GM23338 (cell line): ENCODE measurements around the gene MDM4. TPM values are rescaled to one million over a fixed set of nuclear protein-coding genes. Genes with fewer than 3 reads are reported as not detected.

Source experiments
- ATAC-seq: fragments of 200-7000 bp; cut with Tn5 transposase; 3 replicates; pipeline ENCODE4 v1.9.1; 2020
- DNase-seq: peaks from one replicate; pipeline ENCODE4 v3.0.0-alpha.2; 2015; ENCODE audit warnings: low spot score
- H2AFZ ChIP-seq: fragments of 200-600 bp; sonication (generic); 2 replicates; pipeline ENCODE4 v1.8.0; 2016; ENCODE audit warnings: antibody characterized with exemption, mild to moderate bottlenecking, moderate library complexity
- H3F3A ChIP-seq: fragments of 200-600 bp; sonication (generic); replicated peaks from 2 replicates; pipeline ENCODE4 v1.8.0; 2017; ENCODE audit warnings: antibody characterized with exemption, mixed run types, low read depth
- H3K27ac ChIP-seq: fragments of 200-600 bp; sonication (generic); 2 replicates; pipeline ENCODE4 v1.6.1; 2016; ENCODE audit warnings: low read depth
- H3K27me3 ChIP-seq: fragments of 200-600 bp; sonication (generic); 2 replicates; pipeline ENCODE4 v1.8.0; 2016; ENCODE audit warnings: mild to moderate bottlenecking, mixed run types, moderate library complexity; ENCODE audit not compliant: insufficient read depth
- H3K36me3 ChIP-seq: fragments of 200-600 bp; sonication (generic); 2 replicates; pipeline ENCODE4 v1.8.0; 2016; ENCODE audit warnings: mild to moderate bottlenecking; ENCODE audit not compliant: insufficient read depth
- H3K4me1 ChIP-seq: fragments of 200-600 bp; sonication (generic); 2 replicates; pipeline ENCODE4 v1.8.0; 2016; ENCODE audit warnings: mild to moderate bottlenecking, moderate library complexity; ENCODE audit not compliant: insufficient read depth
- H3K4me2 ChIP-seq: fragments of 200-600 bp; sonication (generic); 2 replicates; pipeline ENCODE4 v1.7.1; 2017; ENCODE audit warnings: mixed run types
- H3K4me3 ChIP-seq: fragments of 200-600 bp; sonication (generic); 2 replicates; pipeline ENCODE4 v1.6.1; 2016; ENCODE audit warnings: mixed run types
- H3K79me2 ChIP-seq: fragments of 200-600 bp; sonication (generic); replicated peaks from 2 replicates; pipeline ENCODE4 v1.8.0; 2017; ENCODE audit warnings: mild to moderate bottlenecking; ENCODE audit not compliant: insufficient read depth
- H3K9me2 ChIP-seq: fragments of 200-600 bp; sonication (generic); 2 replicates; pipeline ENCODE4 v1.8.0; 2017; ENCODE audit not compliant: insufficient read depth
- H4K20me1 ChIP-seq: fragments of 200-600 bp; sonication (generic); replicated peaks from 2 replicates; pipeline ENCODE4 v1.8.0; 2017; ENCODE audit warnings: mild to moderate bottlenecking; ENCODE audit not compliant: insufficient read depth
- H3K27ac Mint-ChIP-seq: 2 replicates; pipeline ENCODE4 v1.8.0; 2020; ENCODE audit warnings: inconsistent platforms, mild to moderate bottlenecking, moderate library complexity, mixed read lengths
- H3K27me3 Mint-ChIP-seq: 3 replicates; pipeline ENCODE4 v1.8.0; 2022; ENCODE audit warnings: low read depth, mild to moderate bottlenecking, moderate library complexity, mixed read lengths, inconsistent platforms; ENCODE audit not compliant: insufficient read depth, poor library complexity
- H3K36me3 Mint-ChIP-seq: 3 replicates; pipeline ENCODE4 v1.8.0; 2021; ENCODE audit warnings: low read depth, mild to moderate bottlenecking, inconsistent platforms, moderate library complexity, mixed read lengths
- H3K4me1 Mint-ChIP-seq: 3 replicates; pipeline ENCODE4 v1.8.0; 2020; ENCODE audit warnings: mild to moderate bottlenecking, inconsistent platforms, mixed read lengths
- H3K4me3 Mint-ChIP-seq: 3 replicates; pipeline ENCODE4 v1.8.0; 2021; ENCODE audit warnings: moderate library complexity, mild to moderate bottlenecking, inconsistent platforms, mixed read lengths
- H3K9me3 Mint-ChIP-seq: 3 replicates; pipeline ENCODE4 v1.8.0; 2020; ENCODE audit warnings: moderate library complexity, mild to moderate bottlenecking, inconsistent platforms, mixed read lengths
- CREB1 ChIP-seq: fragments of 250-450 bp; sonication (Bioruptor Pico); IDR thresholded peaks from 2 replicates; pipeline ENCODE4 v1.5.0; 2020; ENCODE audit warnings: low read depth, mild to moderate bottlenecking, moderate library complexity
- EZH2 ChIP-seq: fragments of 200-600 bp; sonication (generic); IDR thresholded peaks from one replicate; pipeline ENCODE4 v1.8.0; 2017; ENCODE audit warnings: antibody characterized with exemption, mild to moderate bottlenecking, low read depth; ENCODE audit not compliant: unreplicated experiment
- EZH2phosphoT487 ChIP-seq: fragments of 200-600 bp; sonication (generic); IDR thresholded peaks from one replicate; pipeline ENCODE4 v1.8.1; 2018; ENCODE audit warnings: antibody characterized with exemption; ENCODE audit not compliant: unreplicated experiment
- NANOG ChIP-seq: IDR thresholded peaks from 2 replicates; pipeline ENCODE4 v1.6.1; 2016; ENCODE audit warnings: antibody characterized with exemption, borderline replicate concordance
- POLR2AphosphoS5 ChIP-seq: IDR thresholded peaks from 2 replicates; pipeline ENCODE4 v1.6.1; 2016; ENCODE audit warnings: antibody characterized with exemption, low read depth
- ZNF331 ChIP-seq: fragments of 250-450 bp; sonication (Bioruptor Pico); IDR thresholded peaks from 2 replicates; pipeline ENCODE4 v1.5.0; 2020; ENCODE audit warnings: low read depth, mild to moderate bottlenecking, moderate library complexity
- polyA plus RNA-seq: library from polyadenylated mRNA; unstranded; fragments of >200 nt; fragmentation: Nextera tagmentation; extraction: Ambion mirVana; gene quantifications from 2 replicates; pipeline ENCODE4 v1.2.1, GENCODE V29; 2016
- total RNA-seq: library from RNA; depleted of rRNA; stranded (reverse); fragments of >200 nt; shearing (Covaris generic); gene quantifications from 2 replicates; pipeline ENCODE4 v1.2.3, GENCODE V29; 2014
- TF ChIP-seq, protein P1 (sequence below): fragments of 250-450 bp; sonication (Bioruptor Pico); IDR thresholded peaks from 2 replicates; pipeline ENCODE4 v1.5.0; 2020; ENCODE audit warnings: mild to moderate bottlenecking, moderate library complexity
- TF ChIP-seq, protein P2 (sequence below): IDR thresholded peaks from 2 replicates; pipeline ENCODE4 v1.6.1; 2016; ENCODE audit warnings: antibody characterized with exemption
- TF ChIP-seq, protein P3 (sequence below), 2 experiments: fragments of 200-600 bp in 1 of 2; sonication (generic) in 1 of 2; conservative IDR thresholded peaks; 2 replicates each; pipeline versions ENCODE4 v1.5.1 to v1.6.1; 2016 to 2017; ENCODE audit warnings: antibody characterized with exemption in 2 of 2, low read depth in 2 of 2, mild to moderate bottlenecking in 2 of 2, moderate library complexity in 1 of 2
- TF ChIP-seq, protein P4 (sequence below): IDR thresholded peaks from one replicate; pipeline ENCODE4 v1.6.1; 2018; ENCODE audit warnings: antibody characterized with exemption; ENCODE audit not compliant: unreplicated experiment

Gene MDM4
- total and polyA plus RNA-seq, 2 experiments from 2014 or later, result 24.8 to 56.1 TPM

DNA sequence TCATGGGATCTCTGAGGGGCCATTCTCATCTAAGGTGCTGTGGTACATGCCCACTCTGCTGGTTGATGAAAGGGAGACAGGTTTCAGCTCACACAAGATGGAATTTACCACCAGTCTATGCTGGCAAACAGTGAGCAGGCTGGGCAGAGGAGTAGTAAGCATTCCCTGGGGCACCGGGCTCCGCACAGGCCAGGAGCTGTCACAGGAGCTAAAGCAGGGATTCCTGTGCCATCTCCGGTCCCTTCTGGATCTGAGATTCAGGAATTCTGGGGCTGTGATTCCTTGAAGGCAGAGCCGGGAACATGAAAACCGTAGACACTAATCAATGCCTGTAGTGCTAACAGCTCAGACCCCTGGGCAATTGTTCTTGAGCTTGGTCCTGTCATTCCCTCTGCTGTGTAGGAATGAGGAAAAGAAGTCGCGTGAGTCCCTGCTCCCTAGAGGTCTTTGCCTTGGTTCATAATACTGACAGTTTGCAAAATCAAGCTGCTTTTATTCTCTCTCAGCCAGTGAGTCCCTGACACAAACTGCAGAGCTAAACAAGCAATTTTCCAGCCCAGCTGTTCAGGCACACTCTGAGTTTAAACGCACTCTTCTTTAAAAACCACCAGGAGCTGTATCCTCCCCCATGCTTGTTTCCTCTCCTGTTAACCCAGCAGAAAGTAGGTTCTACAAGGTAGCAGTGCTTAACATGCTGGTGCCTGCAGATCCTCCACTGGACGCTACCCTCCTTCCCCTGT is 52.5 kb downstream of the MDM4 start (continued):
- TF ChIP-seq, protein P1, sequence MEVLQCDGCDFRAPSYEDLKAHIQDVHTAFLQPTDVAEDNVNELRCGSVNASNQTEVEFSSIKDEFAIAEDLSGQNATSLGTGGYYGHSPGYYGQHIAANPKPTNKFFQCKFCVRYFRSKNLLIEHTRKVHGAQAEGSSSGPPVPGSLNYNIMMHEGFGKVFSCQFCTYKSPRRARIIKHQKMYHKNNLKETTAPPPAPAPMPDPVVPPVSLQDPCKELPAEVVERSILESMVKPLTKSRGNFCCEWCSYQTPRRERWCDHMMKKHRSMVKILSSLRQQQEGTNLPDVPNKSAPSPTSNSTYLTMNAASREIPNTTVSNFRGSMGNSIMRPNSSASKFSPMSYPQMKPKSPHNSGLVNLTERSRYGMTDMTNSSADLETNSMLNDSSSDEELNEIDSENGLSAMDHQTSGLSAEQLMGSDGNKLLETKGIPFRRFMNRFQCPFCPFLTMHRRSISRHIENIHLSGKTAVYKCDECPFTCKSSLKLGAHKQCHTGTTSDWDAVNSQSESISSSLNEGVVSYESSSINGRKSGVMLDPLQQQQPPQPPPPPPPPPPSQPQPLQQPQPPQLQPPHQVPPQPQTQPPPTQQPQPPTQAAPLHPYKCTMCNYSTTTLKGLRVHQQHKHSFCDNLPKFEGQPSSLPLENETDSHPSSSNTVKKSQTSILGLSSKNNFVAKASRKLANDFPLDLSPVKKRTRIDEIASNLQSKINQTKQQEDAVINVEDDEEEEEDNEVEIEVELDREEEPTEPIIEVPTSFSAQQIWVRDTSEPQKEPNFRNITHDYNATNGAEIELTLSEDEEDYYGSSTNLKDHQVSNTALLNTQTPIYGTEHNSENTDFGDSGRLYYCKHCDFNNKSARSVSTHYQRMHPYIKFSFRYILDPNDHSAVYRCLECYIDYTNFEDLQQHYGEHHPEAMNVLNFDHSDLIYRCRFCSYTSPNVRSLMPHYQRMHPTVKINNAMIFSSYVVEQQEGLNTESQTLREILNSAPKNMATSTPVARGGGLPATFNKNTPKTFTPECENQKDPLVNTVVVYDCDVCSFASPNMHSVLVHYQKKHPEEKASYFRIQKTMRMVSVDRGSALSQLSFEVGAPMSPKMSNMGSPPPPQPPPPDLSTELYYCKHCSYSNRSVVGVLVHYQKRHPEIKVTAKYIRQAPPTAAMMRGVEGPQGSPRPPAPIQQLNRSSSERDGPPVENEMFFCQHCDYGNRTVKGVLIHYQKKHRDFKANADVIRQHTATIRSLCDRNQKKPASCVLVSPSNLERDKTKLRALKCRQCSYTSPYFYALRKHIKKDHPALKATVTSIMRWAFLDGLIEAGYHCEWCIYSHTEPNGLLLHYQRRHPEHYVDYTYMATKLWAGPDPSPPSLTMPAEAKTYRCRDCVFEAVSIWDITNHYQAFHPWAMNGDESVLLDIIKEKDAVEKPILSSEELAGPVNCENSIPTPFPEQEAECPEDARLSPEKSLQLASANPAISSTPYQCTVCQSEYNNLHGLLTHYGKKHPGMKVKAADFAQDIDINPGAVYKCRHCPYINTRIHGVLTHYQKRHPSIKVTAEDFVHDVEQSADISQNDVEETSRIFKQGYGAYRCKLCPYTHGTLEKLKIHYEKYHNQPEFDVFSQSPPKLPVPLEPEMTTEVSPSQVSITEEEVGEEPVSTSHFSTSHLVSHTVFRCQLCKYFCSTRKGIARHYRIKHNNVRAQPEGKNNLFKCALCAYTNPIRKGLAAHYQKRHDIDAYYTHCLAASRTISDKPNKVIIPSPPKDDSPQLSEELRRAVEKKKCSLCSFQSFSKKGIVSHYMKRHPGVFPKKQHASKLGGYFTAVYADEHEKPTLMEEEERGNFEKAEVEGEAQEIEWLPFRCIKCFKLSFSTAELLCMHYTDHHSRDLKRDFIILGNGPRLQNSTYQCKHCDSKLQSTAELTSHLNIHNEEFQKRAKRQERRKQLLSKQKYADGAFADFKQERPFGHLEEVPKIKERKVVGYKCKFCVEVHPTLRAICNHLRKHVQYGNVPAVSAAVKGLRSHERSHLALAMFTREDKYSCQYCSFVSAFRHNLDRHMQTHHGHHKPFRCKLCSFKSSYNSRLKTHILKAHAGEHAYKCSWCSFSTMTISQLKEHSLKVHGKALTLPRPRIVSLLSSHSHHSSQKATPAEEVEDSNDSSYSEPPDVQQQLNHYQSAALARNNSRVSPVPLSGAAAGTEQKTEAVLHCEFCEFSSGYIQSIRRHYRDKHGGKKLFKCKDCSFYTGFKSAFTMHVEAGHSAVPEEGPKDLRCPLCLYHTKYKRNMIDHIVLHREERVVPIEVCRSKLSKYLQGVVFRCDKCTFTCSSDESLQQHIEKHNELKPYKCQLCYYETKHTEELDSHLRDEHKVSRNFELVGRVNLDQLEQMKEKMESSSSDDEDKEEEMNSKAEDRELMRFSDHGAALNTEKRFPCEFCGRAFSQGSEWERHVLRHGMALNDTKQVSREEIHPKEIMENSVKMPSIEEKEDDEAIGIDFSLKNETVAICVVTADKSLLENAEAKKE (CRISPR knock-in tag), result no peak
- no peak for TF ChIP-seq ZNF331 (CRISPR knock-in tag)
- TF ChIP-seq, protein P2, sequence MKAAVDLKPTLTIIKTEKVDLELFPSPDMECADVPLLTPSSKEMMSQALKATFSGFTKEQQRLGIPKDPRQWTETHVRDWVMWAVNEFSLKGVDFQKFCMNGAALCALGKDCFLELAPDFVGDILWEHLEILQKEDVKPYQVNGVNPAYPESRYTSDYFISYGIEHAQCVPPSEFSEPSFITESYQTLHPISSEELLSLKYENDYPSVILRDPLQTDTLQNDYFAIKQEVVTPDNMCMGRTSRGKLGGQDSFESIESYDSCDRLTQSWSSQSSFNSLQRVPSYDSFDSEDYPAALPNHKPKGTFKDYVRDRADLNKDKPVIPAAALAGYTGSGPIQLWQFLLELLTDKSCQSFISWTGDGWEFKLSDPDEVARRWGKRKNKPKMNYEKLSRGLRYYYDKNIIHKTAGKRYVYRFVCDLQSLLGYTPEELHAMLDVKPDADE, result no peak
- no peak for TF ChIP-seq NANOG
- no peak for TF ChIP-seq EZH2phosphoT487
- TF ChIP-seq POLR2AphosphoS5, result no peak

DNA sequence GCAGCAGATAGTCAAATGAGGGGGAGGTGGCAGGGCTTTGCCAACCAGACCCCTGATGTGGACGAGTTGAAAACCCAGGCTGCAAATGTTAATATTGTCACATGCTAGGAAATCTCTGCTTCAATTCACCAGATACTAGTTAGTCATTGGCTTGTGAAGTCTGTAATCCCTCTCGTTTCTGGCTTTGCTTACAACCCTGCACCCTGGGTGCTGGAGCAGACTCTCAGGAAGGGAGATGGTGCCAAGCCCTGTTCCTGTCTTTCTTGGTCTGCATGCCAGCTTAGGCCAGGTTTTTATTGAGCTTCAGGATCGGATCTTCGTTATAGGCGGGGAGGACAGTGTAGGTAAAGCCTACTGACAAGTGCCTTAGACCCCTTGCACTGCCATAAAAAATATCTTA is 53.3 kb downstream of the MDM4 start:
- H3K4me1 ChIP-seq, result peaks cover 62% of the 10 kb centered on the region
- no peaks in the 10 kb centered on the region for H3K9me2 ChIP-seq
- 0 out of 2 replicates have a peak, but pooled peaks cover 5% of the 10 kb centered on the region for H3F3A ChIP-seq
- H2AFZ ChIP-seq, result no peak overlapping the region
- no peak overlapping the region for H3K27ac Mint-ChIP-seq
- DNase-seq (no peak), ATAC-seq (no peak)
- H3K27me3 ChIP-seq, result no peaks in the 10 kb centered on the region
- H3K4me2 ChIP-seq, result no peak overlapping the region
- H3K9me3 Mint-ChIP-seq, result no peaks in the 10 kb centered on the region
- H3K36me3 ChIP-seq, result no peaks in the 10 kb centered on the region
- H3K27me3 Mint-ChIP-seq, result peaks cover 5% of the 10 kb centered on the region
- no peaks in the 10 kb centered on the region for H3K36me3 Mint-ChIP-seq
- no peaks in the 10 kb centered on the region for H3K79me2 ChIP-seq
- H3K4me3 Mint-ChIP-seq, result no peak overlapping the region
- no peaks in the 10 kb centered on the region for H4K20me1 ChIP-seq
- no peak overlapping the region for H3K4me3 ChIP-seq
- no peak overlapping the region for H3K27ac ChIP-seq
- peaks cover 72% of the 10 kb centered on the region for H3K4me1 Mint-ChIP-seq
- TF ChIP-seq, protein P3, sequence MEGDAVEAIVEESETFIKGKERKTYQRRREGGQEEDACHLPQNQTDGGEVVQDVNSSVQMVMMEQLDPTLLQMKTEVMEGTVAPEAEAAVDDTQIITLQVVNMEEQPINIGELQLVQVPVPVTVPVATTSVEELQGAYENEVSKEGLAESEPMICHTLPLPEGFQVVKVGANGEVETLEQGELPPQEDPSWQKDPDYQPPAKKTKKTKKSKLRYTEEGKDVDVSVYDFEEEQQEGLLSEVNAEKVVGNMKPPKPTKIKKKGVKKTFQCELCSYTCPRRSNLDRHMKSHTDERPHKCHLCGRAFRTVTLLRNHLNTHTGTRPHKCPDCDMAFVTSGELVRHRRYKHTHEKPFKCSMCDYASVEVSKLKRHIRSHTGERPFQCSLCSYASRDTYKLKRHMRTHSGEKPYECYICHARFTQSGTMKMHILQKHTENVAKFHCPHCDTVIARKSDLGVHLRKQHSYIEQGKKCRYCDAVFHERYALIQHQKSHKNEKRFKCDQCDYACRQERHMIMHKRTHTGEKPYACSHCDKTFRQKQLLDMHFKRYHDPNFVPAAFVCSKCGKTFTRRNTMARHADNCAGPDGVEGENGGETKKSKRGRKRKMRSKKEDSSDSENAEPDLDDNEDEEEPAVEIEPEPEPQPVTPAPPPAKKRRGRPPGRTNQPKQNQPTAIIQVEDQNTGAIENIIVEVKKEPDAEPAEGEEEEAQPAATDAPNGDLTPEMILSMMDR (conservative IDR thresholded peaks at IDR 0.05; ENCODE audit: low read depth in 2 of 2), result no peak
- TF ChIP-seq, protein P4, sequence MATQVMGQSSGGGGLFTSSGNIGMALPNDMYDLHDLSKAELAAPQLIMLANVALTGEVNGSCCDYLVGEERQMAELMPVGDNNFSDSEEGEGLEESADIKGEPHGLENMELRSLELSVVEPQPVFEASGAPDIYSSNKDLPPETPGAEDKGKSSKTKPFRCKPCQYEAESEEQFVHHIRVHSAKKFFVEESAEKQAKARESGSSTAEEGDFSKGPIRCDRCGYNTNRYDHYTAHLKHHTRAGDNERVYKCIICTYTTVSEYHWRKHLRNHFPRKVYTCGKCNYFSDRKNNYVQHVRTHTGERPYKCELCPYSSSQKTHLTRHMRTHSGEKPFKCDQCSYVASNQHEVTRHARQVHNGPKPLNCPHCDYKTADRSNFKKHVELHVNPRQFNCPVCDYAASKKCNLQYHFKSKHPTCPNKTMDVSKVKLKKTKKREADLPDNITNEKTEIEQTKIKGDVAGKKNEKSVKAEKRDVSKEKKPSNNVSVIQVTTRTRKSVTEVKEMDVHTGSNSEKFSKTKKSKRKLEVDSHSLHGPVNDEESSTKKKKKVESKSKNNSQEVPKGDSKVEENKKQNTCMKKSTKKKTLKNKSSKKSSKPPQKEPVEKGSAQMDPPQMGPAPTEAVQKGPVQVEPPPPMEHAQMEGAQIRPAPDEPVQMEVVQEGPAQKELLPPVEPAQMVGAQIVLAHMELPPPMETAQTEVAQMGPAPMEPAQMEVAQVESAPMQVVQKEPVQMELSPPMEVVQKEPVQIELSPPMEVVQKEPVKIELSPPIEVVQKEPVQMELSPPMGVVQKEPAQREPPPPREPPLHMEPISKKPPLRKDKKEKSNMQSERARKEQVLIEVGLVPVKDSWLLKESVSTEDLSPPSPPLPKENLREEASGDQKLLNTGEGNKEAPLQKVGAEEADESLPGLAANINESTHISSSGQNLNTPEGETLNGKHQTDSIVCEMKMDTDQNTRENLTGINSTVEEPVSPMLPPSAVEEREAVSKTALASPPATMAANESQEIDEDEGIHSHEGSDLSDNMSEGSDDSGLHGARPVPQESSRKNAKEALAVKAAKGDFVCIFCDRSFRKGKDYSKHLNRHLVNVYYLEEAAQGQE, result no peak
- TF ChIP-seq CREB1 (CRISPR knock-in tag) (no peak), EZH2 (no peak), NANOG (no peak)
- TF ChIP-seq, protein P2, result no peak
